HG03103 (cell line): ENCODE measurements around the gene DDX20.
"Not testable (repeated sequence)": the region's sequence is repeated elsewhere in the genome, so short reads cannot be mapped to it uniquely, and the experiment has no call there.

Source experiments
- ATAC-seq: cut with Tn5 transposase; IDR thresholded peaks from one replicate; pipeline ENCODE4 v1.9.1; 2021; ENCODE audit warnings: low read depth; ENCODE audit not compliant: unreplicated experiment

DDX20 gene

DNA sequence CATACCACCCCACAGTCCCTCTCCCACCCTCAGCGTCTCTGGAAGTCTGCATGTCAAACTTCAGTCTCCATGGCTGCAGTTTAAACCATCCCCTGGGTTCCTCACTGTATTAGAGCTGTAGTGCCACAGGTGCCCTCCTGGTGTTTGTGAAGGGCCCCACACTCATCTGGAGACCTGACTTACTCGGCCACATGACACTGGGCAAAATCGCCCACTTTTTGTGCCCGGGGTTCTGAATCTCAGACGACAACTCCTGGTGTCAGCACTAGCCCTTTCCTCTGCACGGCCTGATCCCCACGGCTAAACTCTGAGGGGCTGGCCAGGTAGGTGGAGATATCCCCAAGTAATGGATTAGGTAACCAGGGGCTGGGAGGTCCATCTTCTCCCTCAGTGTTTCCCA lies 23.0 kb upstream of the DDX20 start:
- no peak for ATAC-seq

DNA sequence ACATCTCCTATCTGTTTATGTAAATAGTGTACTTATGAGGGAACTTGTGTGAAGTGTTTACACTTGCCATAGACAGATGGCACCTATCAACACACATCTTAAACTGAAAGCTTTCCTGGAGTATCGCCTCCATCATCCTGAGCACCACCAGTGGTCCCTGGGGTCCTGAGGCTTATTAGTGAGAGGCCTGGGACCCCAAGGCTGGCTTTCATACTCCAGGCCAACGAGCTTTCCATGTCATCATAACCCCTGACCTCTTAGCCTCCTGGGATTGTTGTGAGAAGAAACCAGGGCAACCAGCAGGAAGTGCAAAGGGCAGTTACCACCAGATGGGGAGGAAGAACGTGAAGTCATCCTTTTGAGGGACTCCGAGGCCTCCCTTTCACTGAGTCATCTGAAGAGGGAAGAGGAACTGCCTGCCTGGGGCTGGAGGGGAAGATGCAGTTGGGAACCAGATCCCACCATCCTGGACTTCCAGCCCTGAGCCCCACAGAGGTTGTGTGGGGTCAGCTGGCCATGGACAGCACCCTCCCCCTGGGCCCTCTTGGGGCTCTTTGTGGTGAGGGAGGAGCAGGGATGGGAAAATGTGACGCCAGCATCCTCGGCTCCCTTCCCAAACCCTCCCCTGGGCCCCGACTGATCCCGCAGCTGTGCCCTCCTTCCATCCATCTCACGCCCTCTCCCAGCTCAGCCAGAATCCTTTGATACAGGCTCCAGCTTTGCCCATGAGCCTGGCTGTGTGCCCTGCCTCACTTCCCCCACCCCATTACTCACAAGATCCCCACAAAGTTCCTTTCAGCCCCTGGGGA lies 22.3 kb upstream of the DDX20 start:
- ATAC-seq: no peak

GRCh38 chr1:111733992-111734341 lies 21.7 kb upstream of the DDX20 start:
- no peak for ATAC-seq

GRCh38 chr1:111734426-111734825 lies 21.3 kb upstream of the DDX20 start:
- no peak for ATAC-seq

- ATAC-seq: no peak
Measured at GRCh38 chr1:111734856-111735255, 20.8 kb upstream of the DDX20 start.

GRCh38 chr1:111735321-111735720 lies 20.4 kb upstream of the DDX20 start:
- ATAC-seq: no peak

DNA sequence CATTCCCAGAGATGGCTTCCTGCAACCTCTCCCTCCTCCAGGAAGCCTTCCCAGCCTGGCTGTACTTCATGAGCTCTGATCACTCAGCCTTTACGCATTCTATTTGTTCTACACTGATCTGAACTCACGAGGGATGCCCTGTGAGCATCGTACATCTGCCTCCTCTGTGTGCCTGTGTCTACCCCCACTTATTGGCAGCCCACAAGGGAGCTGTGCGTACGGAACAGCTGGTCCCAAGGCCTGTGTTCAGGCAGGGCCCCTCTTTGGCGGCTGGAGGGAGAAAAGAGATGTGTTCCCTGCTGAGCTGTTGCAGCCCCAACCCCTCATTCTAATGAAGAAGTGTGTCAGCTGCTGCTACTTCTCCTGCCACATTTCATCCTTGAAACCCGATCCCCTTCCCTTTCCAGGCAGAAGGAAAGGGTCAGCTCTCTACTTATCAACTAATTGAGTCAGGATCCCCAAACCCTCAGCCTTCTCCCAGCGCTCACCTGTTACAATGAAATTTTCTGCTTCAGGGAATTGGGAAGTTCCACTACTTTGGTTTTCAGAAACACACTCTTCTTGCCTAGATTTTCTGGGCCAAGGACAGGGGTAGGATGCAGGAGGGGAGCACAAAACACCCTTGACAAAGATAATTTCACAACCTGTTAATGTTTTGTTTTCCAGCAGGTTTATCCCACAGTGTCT lies 19.7 kb upstream of the DDX20 start:
- no peak for ATAC-seq

GRCh38 chr1:111736548-111737215 lies 19.0 kb upstream of the DDX20 start:
- no peak for ATAC-seq

- no peak for ATAC-seq
Measured at GRCh38 chr1:111737216-111738132, 18.2 kb upstream of the DDX20 start.

- ATAC-seq: no peak
Measured at GRCh38 chr1:111738133-111738435, 17.6 kb upstream of the DDX20 start.

DNA sequence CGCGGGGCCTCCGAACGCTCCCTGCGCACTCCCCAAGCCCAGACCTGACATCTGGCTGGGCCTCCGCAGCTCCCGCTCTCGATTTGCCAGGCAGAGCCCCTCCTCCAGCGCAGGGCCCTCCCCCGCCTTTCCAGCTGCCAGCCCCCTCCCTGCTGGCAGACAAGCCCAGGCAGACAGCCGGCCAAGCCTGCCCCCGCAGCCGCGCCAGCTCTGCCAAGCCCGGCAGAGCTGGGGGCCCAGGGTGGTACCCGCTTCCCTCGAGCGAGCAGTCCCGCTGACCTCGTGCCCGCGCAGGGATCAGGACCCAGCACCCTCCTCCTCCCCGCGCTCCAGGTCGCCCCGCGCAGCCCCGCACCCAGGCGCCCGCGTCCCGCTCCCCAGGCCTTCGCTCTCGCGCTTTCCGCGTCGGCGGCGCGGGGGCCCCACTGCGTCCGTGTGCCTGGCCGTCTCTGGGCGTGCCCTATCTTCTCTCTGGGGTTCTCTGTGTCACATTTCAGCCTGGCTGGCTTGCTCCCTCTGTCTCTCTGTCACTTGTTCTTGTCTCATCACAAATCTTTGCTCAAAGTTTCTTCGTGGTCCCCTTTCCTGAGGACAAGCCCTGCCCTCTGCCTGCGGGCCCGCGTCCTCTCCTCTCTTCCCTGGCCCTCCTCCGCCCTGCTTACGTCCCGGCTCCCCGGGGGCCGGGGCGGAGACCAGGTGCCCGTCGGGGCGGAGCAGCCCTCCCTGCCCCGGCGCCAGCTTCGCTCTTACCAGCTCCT lies 17.1 kb upstream of the DDX20 start:
- peak; percentile 31 for ATAC-seq

DNA sequence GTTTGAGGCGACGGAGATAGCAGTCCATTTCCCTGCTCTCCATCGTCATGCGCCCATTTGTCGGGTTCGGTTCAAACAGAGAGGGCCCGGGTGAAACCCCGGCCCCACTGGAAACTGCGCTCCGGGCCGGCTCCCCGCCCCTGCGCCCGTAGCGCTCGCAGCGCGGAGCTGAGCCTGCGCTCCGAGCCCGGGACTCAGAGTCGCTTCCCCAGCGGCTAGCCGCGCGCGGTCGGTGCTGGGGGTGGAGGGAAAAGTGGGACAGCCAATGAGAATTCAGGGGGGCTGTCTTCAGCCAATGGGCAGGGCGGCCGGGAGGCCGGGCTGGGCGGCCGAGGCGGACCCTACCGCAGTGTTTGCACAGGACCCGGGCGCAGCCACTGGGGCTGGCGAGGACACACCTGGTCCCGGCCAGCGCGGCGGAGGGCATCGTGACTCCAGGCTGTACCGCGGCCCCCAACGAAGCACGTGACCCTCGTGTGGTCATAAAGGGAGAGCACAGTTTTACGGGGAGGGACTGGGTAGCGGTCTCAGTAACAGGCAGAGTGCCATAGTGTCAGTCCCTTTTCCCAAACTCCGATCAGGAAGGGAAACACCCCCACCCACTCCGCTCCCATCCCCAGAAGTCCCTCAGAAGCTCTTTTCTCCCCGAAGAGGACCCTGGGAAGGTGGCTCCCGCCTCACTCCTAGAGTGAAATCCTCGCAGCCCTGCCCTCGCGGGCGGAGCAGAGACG lies 16.3 kb upstream of the DDX20 start, which contains the start of gene INKA2:
Gene INKA2, minus strand, starts transcription at position 202 of the 731 bp plus-strand sequence. Its CDS starts 153 bp downstream, at position 49.
- ATAC-seq: peak; percentile 74

DNA sequence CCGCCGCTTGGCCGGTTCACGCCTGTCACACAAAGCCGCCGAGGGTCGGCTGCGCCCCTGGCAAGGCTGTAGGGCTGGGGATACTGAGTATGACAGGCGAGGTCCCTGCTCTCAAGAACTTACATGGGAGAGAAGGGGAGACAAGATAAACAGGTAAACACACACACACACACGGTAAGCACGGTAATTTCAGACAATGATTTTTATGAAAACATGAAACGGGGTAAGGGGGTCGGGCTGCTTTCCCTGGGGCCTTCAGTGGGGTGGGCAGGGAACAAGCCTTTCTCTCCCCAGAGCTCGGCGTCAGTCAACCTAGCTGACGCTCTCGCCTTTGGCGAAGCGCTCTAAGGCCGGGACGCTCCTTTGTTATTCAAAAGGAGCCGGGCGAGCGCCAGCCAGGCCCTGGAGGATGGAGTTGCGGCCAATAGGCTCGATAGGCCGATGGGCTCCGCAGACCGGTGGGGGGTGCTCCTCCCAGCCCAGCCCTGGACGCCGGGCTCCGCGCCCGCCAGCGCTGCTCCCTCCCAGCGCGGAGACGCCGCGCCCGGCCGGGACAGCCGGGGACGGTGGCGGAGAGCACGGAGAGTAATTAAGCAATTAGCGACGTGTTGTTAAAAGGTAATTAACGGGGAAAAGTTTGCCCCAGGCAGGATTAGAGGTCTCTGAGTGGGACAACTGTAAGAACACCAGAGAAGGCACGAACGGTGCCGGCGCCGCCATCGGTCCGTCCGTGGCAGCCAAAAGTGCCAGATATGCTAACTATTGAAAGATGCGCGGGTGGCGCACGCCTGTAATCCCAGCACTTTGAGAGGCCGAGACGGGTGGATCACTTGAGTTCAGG lies 15.6 kb upstream of the DDX20 start:
- no peak for ATAC-seq

- not testable (repeated sequence) for ATAC-seq
Measured at GRCh38 chr1:111742292-111742691, 13.4 kb upstream of the DDX20 start.

DNA sequence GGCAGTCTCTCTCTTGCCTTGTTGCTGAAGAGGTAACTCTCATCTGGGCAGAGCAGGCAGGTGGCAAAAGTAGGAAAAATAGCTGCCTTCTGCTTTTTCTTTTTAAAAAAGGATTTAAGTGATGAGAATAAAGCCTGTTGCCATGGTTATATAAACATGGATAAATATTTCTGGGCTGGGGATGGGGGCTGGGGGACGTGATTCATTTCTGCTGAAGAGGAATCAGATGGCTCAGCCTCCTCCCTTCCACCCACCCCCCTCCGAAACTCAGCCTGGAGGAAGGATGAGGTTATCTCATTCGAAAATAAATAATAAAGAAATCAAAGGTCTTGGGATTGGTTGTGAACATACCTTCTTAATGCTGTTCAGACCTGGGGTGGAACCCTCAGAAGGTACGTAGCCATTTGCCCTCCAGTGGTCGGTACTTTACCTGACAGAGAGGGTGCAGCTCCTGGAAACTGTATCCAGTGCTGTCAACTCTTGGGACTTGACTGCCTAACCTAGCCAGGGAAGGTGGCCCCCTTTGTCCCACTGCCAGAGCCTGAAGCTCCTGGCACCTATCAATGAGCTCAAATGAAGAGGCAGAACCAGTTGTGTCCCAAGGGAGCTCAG lies 12.7 kb upstream of the DDX20 start:
- no peak for ATAC-seq

- no peak for ATAC-seq
Measured at GRCh38 chr1:111743679-111744101, 12.0 kb upstream of the DDX20 start.

DNA sequence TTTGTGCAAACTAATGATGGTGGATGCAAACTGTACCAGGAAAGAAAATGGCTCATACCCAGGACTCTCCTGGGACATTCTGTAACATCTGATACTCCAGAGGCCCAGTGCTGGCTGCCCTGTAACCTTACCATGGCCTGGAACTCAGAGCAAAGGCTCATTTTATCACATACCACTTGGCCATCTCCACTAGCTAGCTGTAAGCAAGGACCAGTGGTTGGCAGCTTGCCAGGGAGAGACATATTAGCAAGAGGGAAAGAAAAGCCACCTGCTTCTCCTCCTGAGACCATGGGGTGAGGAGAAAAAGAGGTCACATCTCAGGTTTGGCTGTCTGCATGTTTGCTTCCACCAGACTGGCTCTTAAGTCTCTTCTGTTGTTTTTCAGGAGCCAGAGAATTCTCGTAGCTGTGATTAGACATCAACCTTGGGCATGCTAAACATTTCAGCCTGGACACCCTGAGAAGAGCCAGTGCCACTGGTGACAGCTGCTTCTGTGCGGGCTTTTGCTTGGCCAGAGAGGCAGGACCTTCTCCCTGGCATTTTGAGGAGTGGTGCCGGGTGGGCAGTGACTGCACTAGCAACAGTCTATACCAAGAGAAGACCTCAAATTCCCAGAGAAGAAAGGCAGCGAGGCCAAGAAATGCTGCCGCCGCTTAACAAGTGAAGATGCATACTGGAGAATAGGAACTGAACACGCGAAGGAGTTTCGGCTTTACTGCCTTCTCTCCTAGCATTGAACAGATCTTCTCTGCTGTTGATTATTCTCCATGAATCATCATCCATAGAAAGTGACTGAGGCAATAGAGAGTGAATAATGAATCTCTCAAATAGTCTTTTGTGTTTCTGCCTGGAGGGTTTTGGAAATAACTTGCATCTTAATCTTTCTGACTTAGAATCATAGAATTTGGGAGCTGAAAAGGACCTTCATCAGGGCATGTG lies 9.8 kb upstream of the DDX20 start:
- no peak for ATAC-seq
